ENCODE measurements around the gene FOXP1.
"Not testable (repeated sequence)": the region's sequence is repeated elsewhere in the genome, so short reads cannot be mapped to it uniquely, and the experiment has no call there.

Gene FOXP1

DNA sequence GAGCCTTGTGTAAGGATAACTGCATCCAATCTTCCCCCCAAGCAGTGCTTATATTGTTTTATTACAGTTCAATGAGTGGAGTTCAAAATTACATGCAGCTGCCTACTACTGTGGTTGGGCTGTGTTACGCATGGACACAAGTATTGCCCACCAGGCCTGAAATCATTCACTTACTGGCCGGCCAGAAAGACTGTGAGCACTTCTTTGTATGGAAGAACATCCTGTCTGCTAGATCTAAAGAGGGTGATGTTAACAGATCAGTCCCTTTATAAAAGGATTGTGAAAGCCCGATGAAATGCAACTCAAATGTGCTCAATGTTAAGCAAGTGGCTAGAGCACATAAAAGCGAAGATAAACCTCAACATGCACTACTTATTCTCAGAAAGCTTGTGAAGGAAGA lies 132.5 kb downstream of the FOXP1 start:
- no peak for DNase-seq (ENCODE audit: low read depth)

DNA sequence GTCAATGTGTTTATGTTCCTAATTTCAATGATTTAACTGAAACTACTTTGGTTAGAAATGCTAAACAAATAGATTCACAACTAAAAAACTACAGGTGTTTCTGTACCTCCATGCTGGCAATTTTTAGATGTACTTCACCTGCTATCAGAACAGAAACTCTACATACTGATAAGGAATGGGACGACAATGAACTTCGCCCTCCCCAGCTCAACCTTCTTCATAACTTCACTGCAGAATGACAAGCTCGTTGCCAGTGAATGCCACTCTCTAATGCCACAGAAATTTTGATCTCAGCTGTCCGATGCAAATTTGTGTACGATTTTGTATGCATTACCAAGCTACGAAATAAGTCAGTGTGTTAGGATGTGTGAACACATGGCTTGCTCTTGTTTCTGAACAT lies 133.4 kb downstream of the FOXP1 start:
- no peak for DNase-seq (ENCODE audit: low read depth)

DNA sequence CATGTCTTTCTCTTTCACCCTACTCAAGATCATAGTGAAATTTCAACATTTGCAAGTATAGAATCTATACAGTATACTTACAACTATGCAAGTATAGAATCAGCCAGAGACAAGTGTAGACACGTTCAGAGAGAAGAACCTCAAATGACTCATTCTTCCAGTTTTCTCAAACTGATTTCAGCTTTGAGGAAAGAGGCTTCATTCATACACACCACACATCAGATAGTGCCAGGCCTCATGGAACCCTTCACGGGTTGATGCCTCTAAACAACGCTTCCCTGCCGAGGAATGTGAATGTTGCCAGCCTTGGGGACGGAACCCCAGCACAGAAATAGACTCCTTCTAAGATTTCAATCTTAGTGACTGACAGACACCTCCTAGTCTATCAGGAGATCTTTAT lies 135.7 kb downstream of the FOXP1 start:
- DNase-seq (ENCODE audit: low read depth): no peak

DNA sequence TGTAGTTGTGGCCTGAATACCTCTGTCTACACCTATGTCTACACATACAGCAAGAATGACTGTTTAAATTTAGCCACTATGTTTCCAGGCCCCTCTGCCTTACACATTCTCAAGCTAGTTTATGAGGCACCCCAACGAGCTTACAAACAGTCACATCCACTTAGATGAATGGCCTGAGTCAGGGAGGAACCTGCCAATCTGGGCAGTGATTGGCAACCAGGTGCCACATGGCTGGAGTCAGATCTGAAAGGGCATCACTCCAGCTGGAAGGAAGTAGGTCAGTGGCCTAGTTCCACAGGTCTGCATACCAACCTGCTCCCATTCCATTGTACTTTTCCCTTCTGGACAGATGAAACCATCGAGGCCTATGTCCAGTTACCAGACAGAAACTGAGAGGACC lies 136.3 kb downstream of the FOXP1 start:
- no peak for DNase-seq (ENCODE audit: low read depth)

DNA sequence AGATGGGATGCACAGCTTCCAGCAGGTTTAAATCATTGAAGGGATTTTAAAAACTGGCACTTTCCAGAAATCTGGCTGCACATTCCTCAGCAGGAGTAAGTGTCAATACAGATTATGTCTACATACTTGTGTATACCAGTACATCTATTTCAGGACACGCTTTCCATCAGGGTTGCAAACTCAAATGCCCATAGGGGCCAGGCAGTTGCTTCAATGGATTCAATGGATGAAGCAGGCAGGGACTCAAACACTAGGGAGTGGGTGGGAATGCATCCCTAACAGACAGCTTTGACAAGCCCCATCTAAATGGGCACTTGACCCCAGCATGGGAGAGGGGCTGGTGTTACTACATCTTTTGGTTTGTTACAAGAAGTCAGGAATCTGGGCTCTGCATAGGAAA lies 136.8 kb downstream of the FOXP1 start:
- DNase-seq (ENCODE audit: low read depth): no peak

DNA sequence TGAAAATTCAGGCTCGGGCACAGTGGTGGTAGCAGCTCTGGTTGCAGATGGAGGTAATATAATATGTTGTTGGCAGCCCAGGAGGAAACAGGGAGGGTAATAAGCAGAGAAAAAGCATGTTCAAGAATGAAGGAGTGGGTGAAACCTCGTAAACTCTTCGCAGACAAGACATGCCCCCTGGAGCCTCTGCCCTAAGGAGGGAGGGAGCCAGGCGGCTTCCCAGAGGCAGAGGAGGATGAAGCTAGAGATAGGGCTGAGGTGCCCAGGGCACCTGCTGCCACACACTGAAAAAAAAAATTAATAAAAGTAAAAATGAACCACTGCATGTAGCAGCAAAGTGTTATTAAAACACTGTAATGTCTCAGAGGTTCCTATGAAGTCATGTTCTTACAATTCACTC lies 137.3 kb downstream of the FOXP1 start:
- DNase-seq (ENCODE audit: low read depth): no peak

DNA sequence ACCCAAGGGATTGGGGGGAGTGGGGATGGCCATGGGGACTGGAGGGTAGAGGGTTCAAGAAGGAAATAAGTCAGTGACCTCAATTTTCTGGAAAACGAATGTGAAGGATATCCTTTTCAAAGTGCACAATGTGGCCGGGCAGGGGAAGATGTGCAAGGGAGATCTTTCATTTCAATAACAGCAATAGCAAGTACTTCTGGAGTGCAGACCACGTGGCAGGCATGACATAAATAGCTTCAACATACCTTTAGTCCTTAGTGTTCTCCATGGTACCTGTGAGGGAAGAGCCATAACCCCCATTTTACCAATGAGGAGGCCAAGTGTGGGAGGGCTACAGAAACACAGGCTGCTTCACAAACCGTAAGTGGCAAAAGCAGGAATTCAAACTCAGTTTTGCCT lies 138.7 kb downstream of the FOXP1 start:
- DNase-seq (ENCODE audit: low read depth): no peak

DNA sequence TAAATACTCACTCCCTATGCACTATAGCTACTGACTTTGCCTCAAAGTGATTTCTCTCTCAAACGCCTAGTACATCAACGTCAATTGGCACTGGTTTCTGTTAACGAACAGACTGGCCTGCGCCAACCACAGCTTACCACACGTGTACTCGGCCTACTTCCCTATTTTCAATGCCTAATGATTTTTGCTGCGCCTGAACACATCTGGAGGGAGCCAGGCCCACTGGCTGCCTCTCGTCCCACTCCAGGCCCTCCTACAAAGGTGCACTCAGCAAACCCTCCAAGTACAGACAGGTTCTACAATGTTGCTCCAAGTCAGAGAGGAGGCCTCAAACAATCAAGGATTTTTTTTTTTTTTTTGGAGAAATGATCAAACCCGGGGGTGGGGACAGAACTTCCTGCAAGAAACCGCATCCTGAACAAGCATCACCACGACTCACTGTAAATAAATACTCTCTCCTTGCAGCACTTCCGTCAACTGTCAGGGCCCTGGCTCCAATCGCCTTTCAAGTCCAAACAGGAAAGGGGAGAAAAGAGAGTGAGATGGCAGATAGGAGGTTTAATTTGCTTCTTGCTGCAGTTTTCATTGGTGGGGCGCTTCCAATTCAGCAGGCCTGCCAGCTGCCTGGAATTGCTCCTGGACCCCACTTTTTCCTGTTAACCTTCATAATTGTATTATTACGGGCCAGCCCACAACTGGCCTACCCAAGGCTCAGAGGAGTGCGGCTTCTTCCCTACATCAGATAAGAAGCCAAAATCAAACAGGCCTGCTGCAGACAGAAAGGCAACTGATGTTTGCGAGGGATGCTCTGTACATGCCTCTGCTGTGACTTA lies 139.3 kb downstream of the FOXP1 start:
- peak; percentile 35 for DNase-seq (ENCODE audit: low read depth)

DNA sequence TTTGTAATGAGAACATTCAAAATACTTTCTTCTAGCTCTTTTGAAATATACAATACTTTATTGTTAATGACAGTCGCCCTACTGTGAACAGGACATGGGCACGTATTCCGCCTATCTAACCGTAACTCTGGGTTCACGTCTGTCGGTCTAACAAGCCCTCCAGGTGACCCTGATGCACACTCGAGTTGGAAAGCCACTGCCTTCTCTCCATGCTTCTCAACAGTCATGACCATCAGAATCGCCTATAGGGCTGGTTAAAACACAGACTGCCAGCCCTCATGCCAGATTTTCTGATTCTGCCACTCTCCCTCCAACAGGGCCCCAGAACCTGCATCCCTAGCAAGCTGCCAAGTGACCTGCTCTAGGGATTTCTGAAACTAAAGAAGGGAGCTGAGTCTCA lies 140.2 kb downstream of the FOXP1 start:
- no peak for DNase-seq (ENCODE audit: low read depth)

DNA sequence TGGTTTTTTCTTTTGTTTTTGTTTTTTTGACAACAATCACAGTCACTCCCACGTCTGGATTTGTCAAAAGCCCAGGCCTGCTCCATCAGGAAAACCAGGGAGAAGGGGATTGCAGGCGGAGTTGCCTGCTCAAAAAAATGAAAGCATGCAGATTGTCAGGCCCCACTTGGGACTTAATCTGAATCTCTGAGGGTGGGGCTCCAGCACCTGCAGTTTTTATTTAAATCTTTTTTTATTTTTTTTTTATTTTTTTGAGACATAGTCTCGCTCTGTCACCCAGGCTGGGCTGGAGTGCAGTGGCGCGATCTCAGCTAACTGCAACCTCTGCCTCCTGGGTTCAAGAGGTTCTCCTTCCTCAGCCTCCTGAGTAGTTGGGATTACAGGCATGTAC lies 140.9 kb downstream of the FOXP1 start:
- no peak for DNase-seq (ENCODE audit: low read depth)

DNA sequence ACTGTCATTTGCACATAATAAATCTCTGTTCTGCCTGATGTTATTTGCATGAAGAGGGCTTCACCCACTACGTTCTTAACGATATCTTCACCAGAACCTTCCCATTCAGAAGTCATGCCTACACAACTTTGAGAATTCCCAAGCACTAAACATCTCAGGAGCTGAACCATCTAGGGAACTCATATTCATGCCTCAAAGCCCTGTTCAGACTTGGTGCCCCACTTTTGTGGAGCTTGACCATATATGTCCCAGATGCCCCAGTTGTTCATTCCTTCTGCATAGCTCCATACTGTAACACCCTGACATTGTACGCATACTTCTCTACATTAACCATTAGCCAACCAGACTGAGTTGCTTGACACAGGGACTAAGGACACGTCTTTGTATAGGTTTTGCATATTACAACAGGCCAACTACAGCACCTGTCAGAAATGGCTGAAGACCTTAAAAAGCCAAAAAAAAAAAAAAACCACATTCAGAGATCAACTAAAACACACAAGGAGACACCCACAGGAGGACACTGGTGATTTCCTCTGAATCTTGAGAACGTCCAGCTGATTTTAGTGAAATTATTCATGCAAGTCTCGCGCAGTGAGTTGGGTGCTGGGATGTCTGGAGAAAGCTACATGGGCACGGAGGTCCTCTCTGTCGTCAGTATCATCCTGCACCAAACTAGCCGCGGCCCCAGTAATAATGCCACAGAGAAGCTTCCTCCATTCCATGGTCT lies 141.4 kb downstream of the FOXP1 start:
- no peak for DNase-seq (ENCODE audit: low read depth)

DNA sequence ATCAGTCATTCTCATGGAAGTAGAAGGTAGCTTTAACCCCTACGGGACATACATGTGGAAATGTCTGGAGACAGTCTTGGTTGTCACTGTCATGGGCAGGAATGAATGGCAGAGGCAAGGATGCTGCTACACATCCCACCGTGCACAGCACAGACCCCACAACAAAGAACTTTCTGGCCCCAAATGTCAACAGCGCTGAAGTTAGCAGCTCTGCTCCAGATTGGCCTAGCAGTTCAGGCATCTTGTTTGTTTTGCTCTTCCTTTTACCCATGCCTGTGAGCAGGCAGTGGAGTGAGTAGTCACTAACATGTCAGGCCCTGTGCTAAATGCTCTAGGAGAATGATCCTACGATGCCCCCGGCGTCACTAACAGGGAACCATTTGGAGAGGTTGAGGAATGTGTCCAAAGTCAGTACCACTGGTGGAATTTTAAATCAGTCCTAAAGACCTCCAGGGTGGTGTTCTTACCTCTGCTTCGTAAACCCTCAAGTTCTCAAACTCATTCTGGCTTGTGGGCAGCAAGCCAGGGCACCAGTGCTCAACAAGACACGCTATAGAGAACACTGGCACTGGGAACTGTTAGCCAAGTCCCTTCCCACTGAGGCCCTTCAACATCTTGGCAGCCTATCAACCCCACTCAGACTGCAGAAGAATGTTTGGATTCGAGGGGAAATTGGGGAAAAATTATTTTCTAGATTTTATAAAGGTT lies 142.2 kb downstream of the FOXP1 start:
- no peak for DNase-seq (ENCODE audit: low read depth)

DNA sequence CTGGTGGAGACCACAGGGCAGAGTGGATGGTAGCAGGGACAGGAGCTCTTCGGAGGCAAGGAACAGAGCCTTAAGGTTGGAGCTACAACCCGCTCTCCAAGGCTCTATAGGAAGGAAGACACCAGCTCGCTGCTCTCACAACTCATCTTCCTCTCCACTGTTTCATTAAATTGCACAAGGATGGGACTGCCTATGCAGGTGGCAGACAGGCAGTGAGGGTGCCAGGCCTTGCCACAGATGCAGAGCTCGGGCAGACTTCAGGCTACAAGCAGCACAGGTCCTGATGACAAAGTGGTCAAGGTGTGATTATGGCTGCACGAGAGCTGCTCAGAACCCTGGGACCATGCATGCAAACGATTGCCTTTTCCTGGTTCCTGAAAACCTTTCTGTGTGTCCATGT lies 144.6 kb downstream of the FOXP1 start:
- DNase-seq (ENCODE audit: low read depth): no peak

DNA sequence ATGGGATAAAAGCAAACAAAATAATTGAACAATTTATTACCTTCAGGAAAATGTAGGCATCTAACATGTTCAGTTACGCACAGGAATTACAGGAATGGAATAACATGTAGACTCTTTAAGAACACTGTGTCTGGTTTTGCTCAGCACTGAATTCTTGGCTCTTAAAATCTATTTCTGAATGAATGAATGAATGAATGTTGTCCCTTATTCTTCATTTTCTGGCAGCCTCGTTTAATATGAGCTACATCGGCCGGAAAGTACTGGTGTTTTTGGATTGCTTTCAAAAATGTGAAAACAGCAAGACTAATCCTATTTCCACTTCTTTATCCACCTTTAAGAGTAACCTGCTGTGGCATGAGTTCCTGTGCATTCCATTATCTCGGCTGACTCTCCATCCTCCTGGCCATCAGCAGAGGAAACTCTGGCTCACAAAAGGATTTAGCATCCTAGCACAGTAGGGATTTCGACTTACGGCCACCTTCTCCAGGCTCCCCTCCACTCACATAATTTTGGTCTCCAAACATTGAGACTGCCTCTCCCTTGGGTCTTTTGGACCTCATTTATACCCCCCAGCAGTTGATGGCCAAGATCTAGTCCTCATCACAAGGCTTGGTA lies 145.3 kb downstream of the FOXP1 start:
- DNase-seq (ENCODE audit: low read depth): no peak

DNA sequence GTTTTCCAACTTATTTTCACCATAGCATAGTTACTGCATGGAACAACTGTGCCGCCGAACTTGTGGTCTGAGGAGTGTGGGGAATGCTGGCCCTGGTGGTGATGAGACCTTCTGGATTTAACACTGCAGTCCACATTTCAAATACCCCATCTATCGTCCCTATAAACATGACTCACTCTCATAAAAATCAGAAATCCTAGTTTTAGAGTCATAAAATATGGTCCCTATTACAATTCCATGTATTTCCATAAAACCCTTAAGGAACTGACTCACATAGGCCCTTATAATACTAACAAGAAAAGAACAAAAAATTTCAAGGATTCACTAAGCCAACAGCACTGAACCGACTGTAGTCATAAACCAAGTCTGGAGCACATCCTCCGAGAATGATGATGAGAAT lies 147.2 kb downstream of the FOXP1 start:
- no peak for DNase-seq (ENCODE audit: low read depth)

DNA sequence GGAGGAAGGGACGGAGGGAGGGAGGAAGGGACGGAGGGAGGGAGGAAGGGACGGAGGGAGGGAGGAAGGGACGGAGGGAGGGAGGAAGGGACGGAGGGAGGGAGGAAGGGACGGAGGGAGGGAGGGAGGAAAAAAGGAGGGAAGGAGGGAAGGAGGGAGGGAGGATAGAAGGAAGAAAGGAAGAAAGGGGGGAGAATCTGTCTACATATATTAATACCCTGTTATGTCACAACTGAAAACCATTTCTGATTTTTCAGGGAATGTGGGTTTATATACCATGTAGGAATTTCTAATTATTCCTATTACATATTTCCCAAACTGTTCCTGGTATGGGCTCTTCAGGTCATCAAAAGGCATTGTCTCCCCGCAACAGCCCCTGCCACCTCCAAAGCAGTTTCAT lies 147.7 kb downstream of the FOXP1 start:
- DNase-seq (ENCODE audit: low read depth): not testable (repeated sequence)

DNA sequence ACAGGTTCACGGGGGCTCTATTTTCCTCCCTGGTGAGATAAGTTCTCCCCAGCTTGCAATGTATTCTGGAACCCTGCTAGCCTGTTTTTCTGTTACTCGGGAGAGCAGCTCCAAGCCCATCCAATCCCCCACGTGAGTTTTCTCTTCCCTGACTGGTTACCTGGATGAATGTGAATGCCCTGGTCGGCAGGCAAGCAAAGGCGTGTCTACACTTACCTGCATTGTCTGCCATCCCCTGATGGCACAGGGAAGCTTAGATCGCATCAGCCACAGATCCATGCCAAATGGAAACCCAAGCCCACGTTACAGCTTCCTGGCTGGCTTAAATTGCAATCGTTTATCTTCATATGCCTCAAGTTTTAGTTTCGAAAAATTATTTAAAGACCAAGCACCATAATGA lies 149.9 kb downstream of the FOXP1 start:
- DNase-seq (ENCODE audit: low read depth): no peak

DNA sequence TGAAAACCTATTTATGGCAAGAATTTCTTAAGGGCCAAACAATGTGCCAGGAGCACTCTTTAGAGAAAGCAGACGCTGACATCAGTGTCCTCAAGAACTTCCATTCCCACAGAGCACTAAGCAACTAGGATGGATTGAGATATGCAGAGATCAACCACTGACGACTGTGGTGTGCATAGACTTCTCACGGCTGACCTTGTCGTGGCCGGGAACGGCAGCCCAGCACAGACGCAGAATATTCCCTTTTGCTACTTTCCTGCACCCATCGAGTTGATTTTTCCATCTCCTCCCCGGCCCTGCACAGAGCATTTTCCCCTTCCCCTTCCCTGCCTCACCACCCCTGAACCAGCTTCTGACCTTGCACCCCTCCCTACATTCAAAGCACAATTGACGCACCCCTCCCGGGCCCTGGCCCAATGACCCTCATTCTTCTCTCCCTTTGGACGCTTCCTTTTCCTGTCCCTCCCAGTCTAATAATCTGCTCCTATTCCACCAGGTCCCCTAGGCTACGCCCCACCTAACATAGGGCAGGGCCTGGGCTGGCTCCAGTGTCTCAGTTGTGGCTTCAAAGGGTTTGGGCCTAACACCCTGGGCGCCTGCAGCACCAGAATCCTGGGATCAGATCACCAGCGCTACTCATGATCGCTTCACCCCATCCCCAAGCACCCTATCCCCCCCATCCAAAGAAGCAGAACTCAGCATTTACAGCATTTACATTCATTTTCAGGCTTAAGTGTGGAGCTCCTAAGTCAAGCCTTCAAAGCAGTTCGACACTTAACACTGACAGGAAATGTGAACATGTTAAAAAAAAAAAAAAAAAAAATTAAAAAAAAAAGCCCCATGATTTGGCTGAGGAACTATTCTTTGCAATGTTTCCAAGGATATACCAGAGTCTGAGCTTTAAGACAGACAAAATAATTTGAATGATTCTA lies 151.2 kb downstream of the FOXP1 start:
- no peak for DNase-seq (ENCODE audit: low read depth)

DNA sequence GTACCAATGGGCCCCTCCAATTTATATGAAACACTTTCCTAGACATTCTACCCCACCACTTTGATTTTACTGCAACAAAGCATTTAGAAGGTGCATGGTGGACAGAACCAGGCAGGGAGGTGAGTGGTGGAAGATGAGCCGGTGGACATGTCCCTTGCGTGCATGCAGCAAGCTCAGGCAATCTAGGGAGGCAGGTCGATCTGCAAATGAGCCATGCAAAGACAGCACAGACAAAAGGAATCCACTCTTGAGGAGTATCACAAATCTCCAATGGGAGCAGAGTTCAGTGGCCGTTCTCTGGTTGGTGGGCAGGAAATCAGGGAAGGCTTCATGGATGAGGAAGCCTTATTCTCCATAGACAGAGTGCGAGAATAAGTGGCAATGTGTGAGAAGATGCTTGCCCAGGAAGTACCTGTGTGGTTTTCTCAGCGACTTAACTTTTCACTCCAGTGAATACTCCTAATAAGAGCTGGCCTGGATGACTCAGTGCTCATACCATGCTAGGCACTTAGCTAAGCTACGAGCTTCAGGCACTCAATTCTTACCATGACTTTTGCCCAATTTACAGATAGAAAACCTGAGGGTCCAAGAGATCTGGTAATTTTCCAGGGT lies 152.5 kb downstream of the FOXP1 start:
- DNase-seq (ENCODE audit: low read depth): no peak

DNA sequence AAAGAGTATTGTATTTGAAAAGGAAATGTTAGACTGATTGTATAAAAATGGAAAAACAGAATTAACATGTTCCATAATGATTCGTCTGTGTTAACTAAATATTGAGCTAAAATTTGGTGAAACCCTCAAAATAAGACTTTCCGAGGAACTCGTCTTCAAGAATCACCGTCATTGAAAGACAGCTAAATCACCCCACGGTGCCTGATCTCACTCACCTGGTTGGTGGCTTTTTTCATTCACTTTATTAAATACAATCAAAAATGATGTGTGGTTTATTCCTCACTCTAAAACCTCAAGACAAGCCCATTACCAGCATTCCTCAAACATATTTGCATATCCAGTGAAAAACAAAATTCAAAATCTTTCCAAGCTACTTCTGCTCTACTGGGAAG lies 153.9 kb downstream of the FOXP1 start:
- no peak for DNase-seq (ENCODE audit: low read depth)

Measured in stimulated activated CD8-positive, alpha-beta memory T cell treated with anti-CD3 and anti-CD28 coated beads, Interleukin-12 subunit alpha, Interleukin-12 subunit beta, amount 100 ng/mL, for 4 hours (primary cell).